Dermis blood vessel endothelial cell (primary cell): Measurements from ENCODE around the gene CCSER2. TPM values are rescaled to one million over a fixed set of nuclear protein-coding genes. Genes with fewer than 3 reads are reported as not detected.
"Not testable (repeated sequence)": the region's sequence is repeated elsewhere in the genome, so short reads cannot be mapped to it uniquely, and the experiment has no call there.

Source experiments
- DNase-seq: peaks from one replicate; pipeline ENCODE4 v3.0.0; 2010
- total RNA-seq: library from RNA; depleted of rRNA; stranded (reverse); fragments of >200 nt; gene quantifications from 2 replicates; pipeline ENCODE4 v1.2.3, GENCODE V29; 2014

CCSER2 gene
- total RNA-seq, 1 donor from 2014 or later: 22.5 TPM

GRCh38 chr10:84317174-84317573 lies 11.2 kb upstream of the CCSER2 start:
- peak; percentile 37 for DNase-seq

DNA sequence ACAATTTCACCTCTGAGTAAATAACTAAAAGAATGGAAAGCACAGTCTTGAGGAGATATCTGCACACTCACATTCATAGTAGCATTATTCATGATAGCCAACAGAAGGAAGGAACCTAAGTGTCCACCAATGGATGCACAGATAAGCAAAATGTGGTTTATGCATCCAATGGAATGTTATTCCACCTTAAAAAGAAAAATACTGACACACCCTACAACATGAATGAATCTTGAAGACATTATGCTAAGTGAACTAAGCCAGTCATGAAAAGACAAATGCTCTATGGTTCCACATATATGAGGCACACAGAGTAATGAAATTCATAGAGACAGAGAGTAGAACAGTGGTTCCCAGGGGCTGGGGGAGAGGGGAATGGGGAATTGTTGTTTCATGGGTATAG lies 6.5 kb upstream of the CCSER2 start:
- no peak for DNase-seq

DNA sequence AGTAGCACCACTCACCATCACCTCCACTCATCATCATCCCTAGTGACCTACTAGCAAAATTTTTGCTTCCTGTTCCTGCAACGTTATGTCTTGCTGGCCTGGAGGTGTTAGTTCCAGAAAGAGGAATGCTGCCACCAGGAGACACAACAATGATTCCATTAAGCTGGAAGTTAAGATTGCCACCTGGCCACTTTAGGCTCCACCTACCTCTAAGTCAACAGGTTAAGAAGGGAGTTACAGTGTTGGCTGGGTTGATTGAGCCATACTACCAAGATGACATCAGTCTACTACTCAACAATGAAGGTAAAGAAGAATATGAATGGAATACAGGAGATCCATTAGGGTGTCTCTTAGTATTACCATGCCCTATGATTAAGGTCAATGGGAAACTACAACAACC lies 4.8 kb upstream of the CCSER2 start:
- not testable (repeated sequence) for DNase-seq

DNA sequence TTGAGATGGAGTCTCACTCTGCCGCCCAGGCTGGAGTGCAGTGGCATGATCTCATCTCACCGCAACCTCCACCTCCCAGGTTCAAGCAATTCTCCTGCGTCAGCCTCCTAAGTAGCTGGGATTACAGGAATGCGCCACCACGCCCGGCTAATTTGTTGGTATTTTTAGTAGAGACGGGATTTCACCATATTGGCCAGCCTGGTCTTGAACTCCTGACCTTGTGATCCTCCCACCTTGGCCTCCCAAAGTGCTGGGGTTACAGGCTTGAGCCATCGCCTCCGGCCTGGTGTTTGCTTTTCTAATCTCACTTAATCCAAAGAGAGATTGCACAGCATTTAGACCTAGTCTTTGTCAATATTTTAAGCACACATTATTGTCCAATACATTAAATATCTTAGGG lies 1.4 kb upstream of the CCSER2 start:
- DNase-seq: not testable (repeated sequence)

- DNase-seq: peak; percentile 73
These were observed 815 bp downstream of the CCSER2 start for GRCh38 chr10:84329196-84329611.

GRCh38 chr10:84329986-84330651 lies 1.7 kb downstream of the CCSER2 start:
- DNase-seq: no peak

DNA sequence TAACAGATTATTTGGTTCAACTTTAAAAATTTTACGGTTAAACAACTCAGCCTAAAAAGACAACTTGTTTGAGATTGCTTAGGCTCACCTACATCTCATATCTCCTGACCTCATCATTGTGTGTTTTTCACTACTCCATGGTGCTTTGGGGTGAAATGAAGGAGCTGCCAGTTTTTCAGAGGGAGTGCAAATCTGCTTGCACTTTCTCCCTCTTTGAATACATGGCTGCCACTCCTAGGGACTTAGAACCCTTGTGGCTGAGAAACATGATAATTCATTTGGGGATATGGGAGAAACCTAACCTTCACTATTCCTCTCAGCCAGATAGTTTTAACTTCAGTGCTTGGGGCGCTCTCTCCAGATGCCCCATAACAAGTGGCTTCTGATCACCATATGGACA lies 2.7 kb downstream of the CCSER2 start:
- DNase-seq: no peak

DNA sequence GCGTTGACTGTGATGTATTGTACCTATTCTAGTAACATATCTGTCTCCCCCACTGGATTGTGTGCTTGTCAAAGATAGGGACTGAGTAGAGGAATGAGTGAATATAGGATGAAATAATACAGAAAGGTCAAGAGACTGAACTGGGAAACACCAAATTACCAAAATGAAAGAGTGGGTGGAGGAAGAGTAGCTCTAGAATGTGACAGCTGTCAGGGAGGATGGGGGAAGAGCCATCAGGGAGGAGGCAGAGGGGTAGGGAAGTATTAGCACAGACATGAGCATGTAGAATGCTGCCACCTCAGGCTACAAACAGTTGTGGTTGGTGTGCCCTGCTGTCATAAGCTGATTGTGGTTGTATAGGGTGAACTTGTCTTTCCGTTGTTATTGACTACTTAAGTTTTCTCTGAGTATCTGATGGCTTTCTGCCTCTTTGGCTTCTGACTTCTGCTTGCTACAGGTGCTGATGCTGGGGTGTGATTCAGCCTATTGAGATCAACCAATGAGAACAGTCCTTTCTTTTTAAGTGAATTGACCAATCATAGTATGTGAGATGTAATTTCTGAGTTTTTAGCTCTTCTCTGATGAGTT lies 5.6 kb downstream of the CCSER2 start:
- no peak for DNase-seq

DNA sequence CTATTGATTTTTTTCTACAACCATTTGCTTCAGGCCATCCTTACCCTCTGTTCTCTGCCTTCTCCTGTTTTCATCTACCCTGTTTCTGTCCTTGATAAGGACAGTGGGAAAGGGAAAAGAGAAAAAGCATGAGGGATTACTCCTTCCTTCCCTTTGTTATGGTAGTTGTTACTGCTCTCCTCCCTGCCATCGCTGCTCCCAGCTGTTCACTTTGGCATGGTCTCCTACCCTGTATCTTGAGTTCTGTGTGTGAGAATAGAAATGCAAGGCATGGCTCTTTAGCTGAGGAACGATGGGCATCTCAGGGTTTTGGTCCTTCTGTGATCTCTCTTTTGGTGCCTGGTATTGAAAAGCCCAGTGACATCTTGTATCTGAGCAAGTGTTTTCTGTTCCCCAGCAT lies 6.4 kb downstream of the CCSER2 start:
- no peak for DNase-seq

DNA sequence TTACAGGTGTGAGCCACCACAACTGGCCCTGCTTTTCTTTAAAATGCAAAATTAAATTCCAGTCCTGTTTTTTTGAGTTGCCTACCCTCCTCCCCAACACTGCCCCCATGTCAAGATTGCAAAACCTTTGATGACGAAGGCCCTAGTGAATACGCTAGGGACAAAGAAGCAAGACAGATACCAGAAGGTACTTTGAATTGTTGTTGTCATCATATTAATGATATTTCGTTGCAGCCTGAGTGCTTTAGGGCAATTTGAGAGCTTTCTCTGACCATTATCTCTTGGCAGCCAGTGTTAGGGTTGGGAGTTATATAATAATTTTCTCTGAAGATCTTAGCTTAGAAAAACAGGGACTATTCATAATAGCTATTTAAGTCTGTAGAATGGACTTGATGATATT lies 7.1 kb downstream of the CCSER2 start:
- DNase-seq: no peak

DNA sequence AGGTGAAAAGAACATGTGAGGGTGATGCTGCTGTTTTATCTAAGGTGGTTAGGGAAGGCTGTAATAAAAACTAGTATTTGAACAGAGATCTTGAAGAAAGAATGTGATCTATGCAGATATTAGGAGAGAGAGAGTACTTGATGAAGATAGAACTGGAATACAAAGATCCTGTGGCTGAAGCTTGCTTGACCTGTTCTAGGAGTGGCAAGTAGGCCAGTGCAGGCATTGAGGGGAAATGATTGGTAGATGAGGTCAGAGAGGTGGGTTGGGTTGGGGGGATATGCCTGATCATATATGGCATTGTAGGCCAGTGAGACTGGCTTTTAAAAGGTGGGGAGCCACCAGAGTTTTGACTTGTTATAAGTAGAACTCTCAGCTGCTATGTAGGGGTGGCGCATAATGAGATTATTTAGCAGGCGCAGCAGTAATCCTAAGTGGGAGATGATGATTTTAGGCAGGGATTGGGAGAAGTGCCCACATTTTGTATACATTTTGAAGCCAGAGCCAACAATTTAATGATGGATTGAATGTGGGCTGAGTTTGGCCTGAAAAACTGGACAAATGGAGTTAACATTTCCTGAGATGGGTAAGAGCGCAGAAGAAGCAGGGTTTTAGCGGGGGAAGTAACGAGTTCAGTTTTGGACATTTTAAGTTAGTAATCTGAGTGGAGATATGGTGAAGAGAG lies 8.2 kb downstream of the CCSER2 start:
- no peak for DNase-seq

GRCh38 chr10:84337199-84337598 lies 8.8 kb downstream of the CCSER2 start:
- DNase-seq: peak; percentile 22

GRCh38 chr10:84339025-84339424 lies 10.6 kb downstream of the CCSER2 start:
- DNase-seq: no peak

- DNase-seq: no peak
These were observed 11.8 kb downstream of the CCSER2 start for GRCh38 chr10:84340187-84340586.

- no peak for DNase-seq
These were observed 12.5 kb downstream of the CCSER2 start for GRCh38 chr10:84340632-84341537.

DNA sequence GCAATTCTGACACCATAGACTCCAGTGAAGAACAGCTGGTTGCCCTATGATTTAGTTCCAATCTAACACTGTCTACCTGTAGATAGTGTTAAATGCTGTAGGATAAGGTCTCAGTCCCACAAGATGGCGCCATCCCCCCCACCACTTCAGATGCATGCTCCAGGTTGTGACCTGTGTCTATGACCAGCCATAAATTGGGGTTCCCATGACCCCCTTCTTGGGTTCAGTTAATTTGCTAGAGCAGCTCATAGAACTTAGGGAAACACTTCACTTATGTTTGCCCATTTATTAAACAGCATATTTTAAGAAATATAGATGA lies 13.1 kb downstream of the CCSER2 start:
- no peak for DNase-seq

DNA sequence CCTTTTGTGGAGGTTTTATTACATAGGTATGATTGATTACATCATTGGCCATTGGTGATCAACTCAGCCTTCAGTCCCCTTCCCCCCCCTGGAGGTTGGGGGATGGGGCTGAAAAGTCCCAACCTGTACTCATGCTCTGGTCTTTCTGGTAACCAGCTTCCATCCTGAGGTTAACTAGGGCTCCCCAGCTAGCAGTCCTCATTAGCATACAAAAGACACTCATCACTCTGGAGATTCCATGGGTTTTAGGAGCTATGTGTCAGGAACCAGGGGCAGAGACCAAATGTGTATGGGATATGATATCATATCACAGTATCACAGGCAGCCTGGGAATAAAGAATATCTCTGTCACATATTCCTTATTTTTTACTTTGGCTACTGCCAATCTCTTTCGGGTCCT lies 13.6 kb downstream of the CCSER2 start:
- peak; percentile 40 for DNase-seq

- no peak for DNase-seq
These were observed 14.2 kb downstream of the CCSER2 start for GRCh38 chr10:84342584-84342983.

DNA sequence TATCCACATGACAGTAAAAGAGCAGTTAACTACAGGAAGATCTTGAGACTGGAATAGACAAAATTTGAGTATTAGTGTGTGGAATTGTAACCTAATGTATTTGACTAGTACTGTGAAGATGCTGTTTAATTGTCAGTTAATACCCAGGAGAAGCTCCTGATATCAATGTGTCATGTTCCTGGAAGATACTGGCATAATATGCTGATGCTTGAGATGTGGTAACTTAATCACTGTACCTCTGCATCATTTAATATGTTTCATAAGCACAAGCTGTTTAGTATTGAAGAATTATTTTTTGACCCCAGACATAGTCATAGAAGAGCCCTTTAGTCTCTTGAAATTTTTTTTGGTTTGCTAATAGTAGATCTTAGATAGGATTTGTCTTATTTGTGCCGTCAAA lies 15.4 kb downstream of the CCSER2 start:
- no peak for DNase-seq

DNA sequence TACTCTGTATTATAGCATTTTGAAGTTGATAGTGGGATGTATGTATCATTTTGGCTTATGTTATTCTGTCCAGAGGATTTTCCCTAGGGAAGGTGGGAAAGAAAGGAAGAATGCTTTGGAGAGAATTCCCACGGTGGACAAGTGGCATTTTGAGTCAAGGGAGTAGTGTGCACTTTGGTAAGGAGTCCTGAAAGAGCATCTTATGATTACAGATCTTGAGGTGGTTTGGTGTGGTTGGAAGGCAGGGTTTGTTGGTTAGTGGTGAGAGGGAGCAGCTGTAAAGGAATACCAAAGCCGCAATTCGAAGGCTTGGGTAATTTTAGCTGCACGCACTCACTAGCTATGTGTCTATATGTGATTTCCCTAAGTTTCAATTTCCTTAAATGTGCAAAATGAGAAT lies 16.1 kb downstream of the CCSER2 start:
- no peak for DNase-seq

- not testable (repeated sequence) for DNase-seq
These were observed 19.2 kb downstream of the CCSER2 start for GRCh38 chr10:84347575-84348002.

DNA sequence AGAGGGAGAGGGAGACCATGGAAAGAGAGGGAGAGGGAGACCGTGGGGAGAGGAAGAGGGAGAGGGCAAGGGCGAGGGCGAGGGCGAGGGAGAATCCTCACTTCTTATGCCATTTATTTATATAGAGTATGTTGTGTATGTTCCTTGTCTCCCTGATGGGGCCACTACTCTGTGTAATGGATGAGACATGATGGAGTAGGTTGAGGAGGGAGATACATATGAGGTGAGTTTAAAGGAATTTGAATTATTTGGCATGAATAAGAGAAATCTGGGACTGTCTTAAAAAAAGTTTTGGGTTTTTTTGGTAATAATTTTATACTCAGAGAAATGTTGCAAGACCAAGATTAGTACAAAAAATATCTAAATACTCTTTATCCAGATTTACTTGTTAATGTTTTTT lies 20.1 kb downstream of the CCSER2 start:
- DNase-seq: peak; percentile 23

DNA sequence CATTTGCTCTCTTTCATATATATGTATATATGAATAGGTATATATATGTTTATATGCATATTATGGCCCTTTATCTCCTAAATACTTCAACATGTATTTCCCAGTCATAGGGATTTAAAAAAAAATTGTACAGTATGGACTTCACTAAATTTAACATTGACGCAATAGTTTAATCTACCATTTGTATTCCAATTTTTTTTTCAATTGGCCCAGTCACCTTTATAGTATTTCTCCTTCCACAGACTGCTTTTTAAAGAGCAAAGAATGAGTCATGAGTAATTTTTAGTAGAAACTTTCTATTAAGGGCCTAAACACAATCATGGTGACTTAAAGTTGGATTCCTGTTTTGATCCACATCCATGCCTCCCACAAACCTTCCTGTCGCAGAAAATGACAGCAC lies 20.5 kb downstream of the CCSER2 start:
- DNase-seq: peak; percentile 58
